DOHH2 (cell line): ENCODE results near the gene TMEM147.

ENCODE experiments used
- H3F3A ChIP-seq: fragments of 200-600 bp; sonication (generic), shearing (Covaris generic); 2 replicates; pipeline ENCODE4 v1.6.0; 2016; ENCODE audit warnings: antibody characterized with exemption, mild to moderate bottlenecking; ENCODE audit not compliant: control insufficient read depth, insufficient read depth
- H3K27ac ChIP-seq: fragments of 200-600 bp; sonication (generic); 2 replicates; pipeline ENCODE4 v1.5.1; 2014; ENCODE audit warnings: low read depth, mild to moderate bottlenecking, low read length, moderate library complexity
- H3K27me3 ChIP-seq: fragments of 200-600 bp; sonication (generic); 2 replicates; pipeline ENCODE4 v1.6.1; 2014; ENCODE audit warnings: mild to moderate bottlenecking, low read length, mixed read lengths; ENCODE audit not compliant: control insufficient read depth
- H3K36me3 ChIP-seq: fragments of 200-600 bp; sonication (generic); 2 replicates; pipeline ENCODE4 v1.6.1; 2014; ENCODE audit warnings: mild to moderate bottlenecking, low read length, moderate library complexity, mixed read lengths; ENCODE audit not compliant: control insufficient read depth
- H3K4me1 ChIP-seq: fragments of 200-600 bp; sonication (generic); 2 replicates; pipeline ENCODE4 v1.6.1; 2014; ENCODE audit warnings: mild to moderate bottlenecking, low read length, mixed read lengths; ENCODE audit not compliant: control insufficient read depth
- H3K4me2 ChIP-seq: fragments of 200-600 bp; sonication (generic); 2 replicates; pipeline ENCODE4 v1.6.0; 2014; ENCODE audit warnings: mild to moderate bottlenecking, low read length, moderate library complexity
- H3K4me3 ChIP-seq: fragments of 200-600 bp; sonication (generic); 2 replicates; pipeline ENCODE4 v1.5.1; 2014; ENCODE audit warnings: mild to moderate bottlenecking, low read length, mixed read lengths
- H3K79me2 ChIP-seq: fragments of 200-600 bp; sonication (generic); 2 replicates; pipeline ENCODE4 v1.6.1; 2014; ENCODE audit warnings: mild to moderate bottlenecking, low read length, mixed read lengths; ENCODE audit not compliant: control insufficient read depth
- H3K9me2 ChIP-seq: fragments of 200-600 bp; sonication (generic); replicated peaks from 2 replicates; pipeline ENCODE4 v1.6.1; 2014; ENCODE audit warnings: mild to moderate bottlenecking, low read length, mixed read lengths; ENCODE audit not compliant: control insufficient read depth
- H3K9me3 ChIP-seq: fragments of 200-600 bp; sonication (generic); 2 replicates; pipeline ENCODE4 v1.6.1; 2014; ENCODE audit warnings: antibody characterized with exemption, low read length, mixed read lengths; ENCODE audit not compliant: control insufficient read depth, insufficient read depth
- H4K20me1 ChIP-seq: fragments of 200-600 bp; sonication (generic); 2 replicates; pipeline ENCODE4 v1.6.0; 2014; ENCODE audit warnings: low read depth, mild to moderate bottlenecking, antibody characterized with exemption, low read length, moderate library complexity; ENCODE audit not compliant: control insufficient read depth, insufficient read depth
- CTCF ChIP-seq: fragments of 200-600 bp; sonication (generic); IDR thresholded peaks from one replicate; pipeline ENCODE4 v1.5.1; 2014; ENCODE audit warnings: antibody characterized with exemption, mild to moderate bottlenecking, low read depth, low read length; ENCODE audit not compliant: poor library complexity, severe bottlenecking
- EZH2phosphoT487 ChIP-seq: fragments of 200-600 bp; sonication (generic); IDR thresholded peaks from 2 replicates; pipeline ENCODE4 v1.6.1; 2017; ENCODE audit warnings: borderline replicate concordance, mild to moderate bottlenecking, antibody characterized with exemption, low read length, moderate library complexity, mixed read lengths

The TMEM147 gene

DNA sequence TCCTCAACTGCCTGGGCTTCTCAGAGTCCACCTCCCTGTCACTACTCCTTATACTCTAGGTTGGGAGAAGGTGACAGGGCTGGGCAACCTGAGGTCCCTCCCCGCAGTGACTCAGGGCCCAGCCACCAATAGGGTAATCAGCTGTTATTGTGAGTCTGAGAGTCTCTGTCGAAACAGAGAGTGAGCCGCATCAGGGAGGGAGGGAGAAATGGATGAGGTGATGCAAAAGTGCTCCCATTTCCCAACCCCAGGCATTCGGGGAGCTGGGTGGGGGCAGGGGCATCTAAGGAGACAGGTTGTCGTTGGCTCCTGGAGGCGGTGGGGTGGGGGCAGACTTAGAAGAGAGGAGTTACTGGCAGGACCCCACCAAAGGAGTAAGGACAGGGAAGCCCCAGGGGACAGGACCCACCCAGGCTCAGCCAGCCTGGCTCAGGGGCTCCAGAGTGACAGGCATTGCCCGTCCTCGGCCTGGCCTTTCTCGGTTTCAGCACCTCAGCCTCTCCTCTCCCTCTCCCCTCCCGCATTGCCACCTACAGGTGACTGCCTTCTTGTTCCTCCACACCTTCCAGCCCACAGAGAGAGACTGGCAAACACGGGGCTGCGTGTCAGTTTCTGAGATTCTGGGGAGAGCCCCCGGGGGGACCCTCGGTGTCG, 31.7 kb upstream of the TMEM147 start, which contains the start of gene DMKN:
Gene DMKN, minus strand, starts transcription at position 22 of the 654 bp plus-strand sequence. CDS start 174 bp downstream, outside the sequence.
- no peaks in the 10 kb centered on the region for H3K9me2 ChIP-seq
- H3F3A ChIP-seq = no peaks in the 10 kb centered on the region
- H3K4me3 ChIP-seq = no peak within 1 kb of the TSS
- H3K4me2 ChIP-seq = no peak within 1 kb of the TSS
- TF ChIP-seq CTCF = no peak
- no peak for TF ChIP-seq EZH2phosphoT487
- peaks cover 22% of the 10 kb centered on the region for H3K27me3 ChIP-seq
- peaks cover 3% of the 10 kb centered on the region; the same call in 1 of the 2 replicates for H3K79me2 ChIP-seq
- H3K36me3 ChIP-seq = no peaks in the 10 kb centered on the region
- no peaks in the 10 kb centered on the region for H3K9me3 ChIP-seq
- peaks cover 7% of the 10 kb centered on the region for H3K4me1 ChIP-seq
- no peak within 1 kb of the TSS for H3K27ac ChIP-seq
- H4K20me1 ChIP-seq = no peaks in the 10 kb centered on the region

DNA sequence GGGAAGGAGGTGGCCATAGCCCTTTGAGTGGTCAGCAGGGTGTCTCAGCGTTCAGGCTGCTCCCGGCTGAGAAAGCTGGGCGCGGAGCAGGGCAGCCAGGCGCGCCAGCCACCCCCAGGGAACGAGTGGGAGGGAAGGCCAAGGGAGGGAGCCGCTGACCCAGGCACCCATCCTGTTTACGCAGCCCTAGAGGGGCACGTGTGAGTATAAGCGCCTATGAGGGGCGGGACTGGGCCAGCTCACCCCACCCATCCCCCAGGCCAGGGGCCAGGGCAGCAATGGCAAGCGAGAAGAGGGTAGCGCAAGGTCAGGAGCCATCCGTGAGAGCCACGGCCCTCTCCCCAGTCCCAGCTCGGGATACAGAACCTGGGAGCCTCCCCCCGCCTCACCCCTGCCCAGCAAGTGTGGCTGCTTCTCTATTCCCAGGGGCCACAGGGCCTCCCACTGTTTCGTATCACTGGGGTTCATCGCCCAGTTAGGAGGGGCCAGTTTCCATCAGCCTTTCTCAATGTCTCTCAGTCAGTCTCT, 31.1 kb upstream of the TMEM147 start:
- H3F3A ChIP-seq = no peaks in the 10 kb centered on the region
- H3K9me3 ChIP-seq = no peaks in the 10 kb centered on the region
- TF ChIP-seq EZH2phosphoT487 = no peak
- no peak for TF ChIP-seq CTCF
- peaks cover 21% of the 10 kb centered on the region for H3K27me3 ChIP-seq
- H3K27ac ChIP-seq = no peak overlapping the region
- H3K9me2 ChIP-seq = no peaks in the 10 kb centered on the region
- H3K4me2 ChIP-seq = no peak overlapping the region
- no peak overlapping the region for H3K4me3 ChIP-seq
- no peaks in the 10 kb centered on the region for H3K36me3 ChIP-seq
- no peaks in the 10 kb centered on the region for H4K20me1 ChIP-seq
- H3K79me2 ChIP-seq = no peaks in the 10 kb centered on the region
- peaks cover 4% of the 10 kb centered on the region for H3K4me1 ChIP-seq

DNA sequence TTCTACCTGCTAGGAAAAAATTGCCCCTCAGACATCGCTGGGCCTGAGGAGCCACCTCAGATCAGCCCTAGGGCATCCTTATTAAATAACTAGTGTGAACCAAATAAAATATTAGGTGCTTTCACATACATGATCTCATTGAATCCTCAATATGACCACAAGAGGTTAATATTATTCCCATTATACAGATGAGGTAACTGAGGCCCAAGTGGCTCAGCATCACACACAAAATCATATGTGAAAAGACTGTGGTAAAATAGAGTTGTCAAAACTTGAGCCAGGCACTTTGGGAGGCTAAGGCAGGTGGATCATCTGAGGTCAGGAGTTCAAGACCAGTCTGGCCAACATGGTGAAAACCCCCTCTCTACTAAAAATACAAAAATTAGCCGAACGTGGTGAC, 29.1 kb upstream of the TMEM147 start:
- H3K27me3 ChIP-seq = peaks cover 11% of the 10 kb centered on the region; the same call in 1 of the 2 replicates
- TF ChIP-seq EZH2phosphoT487 (no peak), CTCF (no peak)

More for the DNA sequence above, 29.1 kb upstream of the TMEM147 start:
- Histone ChIP-seq H3K9me3 (no peaks in the 10 kb centered on the region), H3K79me2 (no peaks in the 10 kb centered on the region), H3K4me1 (no peaks in the 10 kb centered on the region), H4K20me1 (no peaks in the 10 kb centered on the region), H3K27ac (no peak overlapping the region), H3K36me3 (no peaks in the 10 kb centered on the region), H3F3A (no peaks in the 10 kb centered on the region), H3K4me3 (no peak overlapping the region), H3K4me2 (no peak overlapping the region), H3K9me2 (no peaks in the 10 kb centered on the region)
